ENCODE results near the gene NBAS. TPM values are rescaled to one million over a fixed set of nuclear protein-coding genes. Genes with fewer than 3 reads are reported as not detected.

The NBAS gene
- total and polyA plus RNA-seq, 10 of the 15 experiments (the other 5 are each of a cell fraction or from before 2014, with no cell fraction given), result 4.3 to 32.7 (median 20.8) TPM

DNA sequence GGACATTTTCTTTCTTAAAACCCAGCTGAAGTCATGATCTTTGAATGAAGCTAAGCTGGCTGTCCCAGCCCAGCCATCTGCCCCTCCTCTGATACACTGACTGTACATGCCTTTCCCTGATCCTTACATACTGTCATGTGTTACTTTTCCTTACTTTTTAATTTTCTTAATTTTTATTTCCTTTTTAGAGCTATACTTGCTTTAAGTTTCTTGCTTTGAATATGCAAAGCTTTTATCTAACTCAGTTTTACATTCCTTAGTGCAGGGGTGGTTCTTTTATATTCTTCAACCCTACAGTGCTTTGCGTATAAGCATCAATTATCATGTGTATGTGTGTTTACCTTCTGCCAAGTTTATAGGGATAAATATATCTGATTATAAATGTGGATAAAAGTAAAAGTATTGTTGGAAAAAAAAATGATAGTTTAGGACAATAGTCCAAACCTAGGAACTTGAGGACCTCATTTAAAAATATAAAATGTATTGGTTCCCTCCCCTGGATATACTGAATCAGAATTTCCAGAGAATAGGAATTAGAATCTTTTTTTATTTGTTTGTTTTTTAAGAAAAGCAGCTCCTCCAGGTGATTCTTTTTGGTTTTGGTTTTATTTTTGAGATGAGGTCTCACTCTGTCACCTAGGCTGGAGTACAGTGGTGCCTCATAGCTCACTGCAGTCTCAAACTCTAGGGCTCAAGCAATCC lies 48.4 kb upstream of the NBAS start:
- Histone ChIP-seq H3K27ac (ENCODE audit: control insufficient read depth, insufficient read depth) (no peak overlapping the region), H3K9me3 (replicated peaks; ENCODE audit: control insufficient read depth, insufficient read depth, low read length) (no peaks in the 10 kb centered on the region), H3K4me2 (ENCODE audit: control insufficient read depth, insufficient read depth) (no peak overlapping the region), H3K27me3 (replicated peaks in 1 of 2; ENCODE audit: control insufficient read depth in 2 of 2, insufficient read depth in 2 of 2, low read length in 1 of 2) (no peaks in the 10 kb centered on the region), H3K4me3 (no peak overlapping the region), H3K4me1 (ENCODE audit: control insufficient read depth, insufficient read depth, low read length) (no peaks in the 10 kb centered on the region), H3K36me3 (ENCODE audit: control insufficient read depth in 2 of 2, insufficient read depth in 2 of 2, low read length in 1 of 2) (peaks cover 10 to 11% of the 10 kb centered on the region in 2 experiments), H3K9ac (ENCODE audit: control insufficient read depth, insufficient read depth, low read length) (no peak overlapping the region), H4K20me1 (ENCODE audit: control insufficient read depth, insufficient read depth) (no peaks in the 10 kb centered on the region), H2AFZ (ENCODE audit: control insufficient read depth, low read depth, low read length) (no peak overlapping the region), H3K79me2 (ENCODE audit: control insufficient read depth, insufficient read depth, low read length) (no peaks in the 10 kb centered on the region)
- TF ChIP-seq ZNF207 (IDR thresholded peaks at IDR 0.05; ENCODE audit: borderline replicate concordance) (no peak), NRF1 (conservative IDR thresholded peaks at IDR 0.05; ENCODE audit: low read depth, low read length) (no peak), CREM (IDR thresholded peaks at IDR 0.05; ENCODE audit: low read depth) (no peak), IRF5 (IDR thresholded peaks at IDR 0.05; ENCODE audit: borderline replicate concordance) (no peak), SIN3A (IDR thresholded peaks at IDR 0.05; ENCODE audit: low read depth, low read length) (no peak), TARDBP (IDR thresholded peaks at IDR 0.05; ENCODE audit: borderline replicate concordance) (no peak), SREBF2 (IDR thresholded peaks at IDR 0.05; ENCODE audit: low read length) (no peak), MYB (IDR thresholded peaks at IDR 0.05; ENCODE audit: borderline replicate concordance, low read depth, low read length) (no peak), SIX5 (IDR thresholded peaks at IDR 0.05; ENCODE audit: low read depth, low read length, severe bottlenecking) (no peak), FOS (IDR thresholded peaks at IDR 0.05; ENCODE audit: borderline replicate concordance, extremely low read depth, insufficient read length) (no peak)
- intact Hi-C loops (cut with micrococcal nuclease; ENCODE audit: unreplicated experiment), result no loop called here
- ChIA-PET RAD21 (ENCODE audit: unreplicated experiment) (no interaction called here), POLR2A (no interaction called here), CTCF (no interaction called here), SMC1A (ENCODE audit: uncharacterized antibody, unreplicated experiment) (interaction anchor here (1.5 to 1.7 kb wide), 2 partner anchors 13 to 19 kb away, joined by 5 to 6 read pairs; no protein-coding TSS in a partner anchor)
- FAIRE-seq (no peak), DNase-seq (ENCODE audit: low read depth, low spot score) (no peak), ATAC-seq (no peak)
- in situ Hi-C loops (cut with MboI), result no loop called here
- 100% methylated on average over 1 of the region's 1 CpG for WGBS (ENCODE audit: insufficient coverage, insufficient replicate concordance, low lambda C conversion rate, missing lambda C conversion rate)
- no TSS peak for BruUV-seq (replicated peaks)

Data from GM12878 (cell line).